A673 (cell line): ENCODE results near the gene PRSS21. TPM values are rescaled to one million over a fixed set of nuclear protein-coding genes. Genes with fewer than 3 reads are reported as not detected.

Experiments used
- BruUV-seq: library from RNA; stranded (reverse); fragments of 400-500 nt; replicated peaks from 2 replicates; lab custom pipeline; 2021; lab: Mats Ljungman, UMichigan
- CTCF ChIA-PET: fragments of 300-600 bp; sonication (Branson Sonifier 250); formaldehyde crosslinking; loops from one replicate; lab custom pipeline; 2022; ENCODE audit warnings: antibody characterized with exemption; lab: Charles Lee
- POLR2A ChIA-PET: fragments of 300-600 bp; sonication (Branson Sonifier 250); formaldehyde crosslinking; loops from one replicate; lab custom pipeline; 2022; ENCODE audit warnings: antibody characterized with exemption; ENCODE audit not compliant: low non-redundant PET; lab: Charles Lee
- DNase-seq: peaks from one replicate; pipeline ENCODE4 v3.0.0-alpha.2; 2015; ENCODE audit warnings: low spot score
- H3K27ac ChIP-seq: fragments of 200-600 bp; sonication (generic); 2 replicates; pipeline ENCODE4 v1.5.1; 2016; ENCODE audit warnings: mixed run types, low read depth, mild to moderate bottlenecking, mixed read lengths, antibody characterized with exemption, low read length; ENCODE audit not compliant: poor library complexity, severe bottlenecking
- H3K27me3 ChIP-seq: fragments of 200-600 bp; sonication (generic); replicated peaks from 2 replicates; pipeline ENCODE4 v1.6.1; 2017; ENCODE audit warnings: mixed run types, low read depth, mild to moderate bottlenecking, mixed read lengths, antibody characterized with exemption, low read length; ENCODE audit not compliant: insufficient read depth, poor library complexity
- H3K36me3 ChIP-seq: fragments of 200-600 bp; sonication (generic); 2 replicates; pipeline ENCODE4 v1.6.1; 2016; ENCODE audit warnings: mixed run types, mild to moderate bottlenecking, mixed read lengths, antibody characterized with exemption, low read length; ENCODE audit not compliant: insufficient read depth, poor library complexity, severe bottlenecking
- H3K4me1 ChIP-seq: fragments of 200-600 bp; sonication (generic); 2 replicates; pipeline ENCODE4 v1.6.1; 2017; ENCODE audit warnings: mixed run types, mild to moderate bottlenecking, mixed read lengths, antibody characterized with exemption, low read length; ENCODE audit not compliant: insufficient read depth, poor library complexity, severe bottlenecking
- H3K4me3 ChIP-seq: fragments of 200-600 bp; sonication (generic); 2 replicates; pipeline ENCODE4 v1.5.1; 2016; ENCODE audit warnings: low read depth, mixed run types, mild to moderate bottlenecking, mixed read lengths, low read length; ENCODE audit not compliant: poor library complexity, severe bottlenecking
- H3K9me3 ChIP-seq: fragments of 200-600 bp; sonication (generic); 2 replicates; pipeline ENCODE4 v1.6.1; 2016; ENCODE audit warnings: mixed run types, low read depth, mild to moderate bottlenecking, mixed read lengths, antibody characterized with exemption, low read length; ENCODE audit not compliant: poor library complexity, severe bottlenecking
- EZH2 ChIP-seq: fragments of 200-600 bp; sonication (generic); IDR thresholded peaks from 2 replicates; pipeline ENCODE4 v1.6.1; 2017; ENCODE audit warnings: borderline replicate concordance, low read depth, mild to moderate bottlenecking, mixed read lengths, antibody characterized with exemption, low read length; ENCODE audit not compliant: poor library complexity, severe bottlenecking
- intact Hi-C: fragments of 100-400 bp; cut with micrococcal nuclease; formaldehyde crosslinking; loops from one replicate; pipeline ENCODE4 v1.10.0; 2022; ENCODE audit not compliant: unreplicated experiment
- total RNA-seq: library from RNA; stranded (reverse); gene quantifications from 2 replicates; pipeline ENCODE4 v1.2.3, GENCODE V29; 2021
- TF ChIP-seq, protein P1 (sequence below): fragments of 300-800, 200-600 bp; sonication (generic); conservative IDR thresholded peaks from 2 replicates; pipeline ENCODE4 v1.5.1; 2017; ENCODE audit warnings: low read depth, mild to moderate bottlenecking, antibody characterized with exemption, low read length, moderate library complexity, mixed read lengths

PRSS21 gene
- total RNA-seq, 1 experiment from 2014 or later = not detected

DNA sequence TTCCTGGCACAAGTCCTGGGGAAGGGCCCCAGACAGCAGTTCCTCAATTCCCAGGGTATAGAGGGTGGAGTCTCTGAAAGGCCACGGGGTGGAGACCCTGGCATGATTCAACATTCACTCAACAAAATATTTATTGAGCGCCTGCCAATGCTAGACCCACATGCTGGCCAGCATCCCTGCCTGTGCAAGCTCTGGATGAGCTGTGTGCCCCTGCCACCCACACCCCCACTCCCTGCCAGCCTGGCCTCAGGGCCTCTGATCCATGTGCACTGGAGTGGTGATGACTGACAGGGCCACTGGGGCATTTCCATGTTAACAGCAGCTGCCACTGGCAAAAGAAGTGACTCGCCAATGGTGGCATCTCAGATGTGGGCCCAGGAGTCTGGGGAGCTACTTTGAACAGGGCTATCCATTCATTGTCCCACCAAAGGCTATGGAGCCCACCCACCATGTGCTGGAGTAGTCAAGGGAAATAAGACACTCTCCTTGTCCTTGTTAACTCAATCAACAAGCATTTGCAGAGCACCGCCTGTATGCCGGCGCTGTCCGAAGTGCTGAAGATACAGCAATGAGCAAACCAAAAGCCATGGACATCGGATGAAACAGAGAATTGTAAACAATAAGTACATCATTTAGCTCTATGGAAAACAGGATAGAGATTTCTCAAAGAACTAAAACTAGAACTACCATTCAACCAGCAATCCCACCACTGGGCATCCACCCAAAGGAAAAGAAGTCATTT lies 44.0 kb downstream of the PRSS21 start:
- Histone ChIP-seq H3K4me1 (no peaks in the 10 kb centered on the region), H3K27me3 (peaks cover 34% of the 10 kb centered on the region), H3K27ac (no peak overlapping the region), H3K36me3 (no peaks in the 10 kb centered on the region), H3K9me3 (no peaks in the 10 kb centered on the region), H3K4me3 (no peak overlapping the region)
- ChIA-PET POLR2A (interaction anchor here (0.5 kb wide), 1 partner anchor 185 kb away, joined by 5 read pairs; the partner anchor contains the start of gene MMP25), CTCF (no interaction called here)
- no peak for DNase-seq
- no TSS peak for BruUV-seq
- intact Hi-C loops = no loop called here
- TF ChIP-seq EZH2 = no peak

DNA sequence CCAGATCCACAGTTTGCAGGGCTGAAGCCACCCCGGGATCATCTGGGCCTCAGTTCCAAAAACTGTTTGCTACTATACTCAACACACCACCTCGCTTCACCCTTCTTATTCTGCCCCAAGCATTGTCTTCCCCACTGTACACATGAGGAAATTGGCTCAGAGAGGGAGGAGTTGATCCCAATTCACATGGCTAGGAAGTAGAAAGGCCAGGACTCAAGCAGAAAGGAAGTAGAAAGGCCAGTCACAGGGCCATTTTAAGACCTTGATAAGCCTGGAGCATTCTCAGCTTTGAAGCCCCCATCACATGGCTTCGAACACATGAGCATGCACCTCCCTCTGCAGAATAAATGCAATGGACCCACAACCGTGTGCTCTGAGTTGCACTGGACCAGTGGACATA lies 48.6 kb downstream of the PRSS21 start:
- no peaks in the 10 kb centered on the region for H3K9me3 ChIP-seq
- intact Hi-C loops = no loop called here
- H3K27me3 ChIP-seq = peaks cover 16% of the 10 kb centered on the region
- no TSS peak for BruUV-seq
- POLR2A ChIA-PET = no interaction called here
- no peaks in the 10 kb centered on the region for H3K4me1 ChIP-seq
- no peaks in the 10 kb centered on the region for H3K36me3 ChIP-seq
- CTCF ChIA-PET = no interaction called here
- H3K27ac ChIP-seq = no peak overlapping the region
- TF ChIP-seq EZH2 = no peak
- TF ChIP-seq, protein P1, sequence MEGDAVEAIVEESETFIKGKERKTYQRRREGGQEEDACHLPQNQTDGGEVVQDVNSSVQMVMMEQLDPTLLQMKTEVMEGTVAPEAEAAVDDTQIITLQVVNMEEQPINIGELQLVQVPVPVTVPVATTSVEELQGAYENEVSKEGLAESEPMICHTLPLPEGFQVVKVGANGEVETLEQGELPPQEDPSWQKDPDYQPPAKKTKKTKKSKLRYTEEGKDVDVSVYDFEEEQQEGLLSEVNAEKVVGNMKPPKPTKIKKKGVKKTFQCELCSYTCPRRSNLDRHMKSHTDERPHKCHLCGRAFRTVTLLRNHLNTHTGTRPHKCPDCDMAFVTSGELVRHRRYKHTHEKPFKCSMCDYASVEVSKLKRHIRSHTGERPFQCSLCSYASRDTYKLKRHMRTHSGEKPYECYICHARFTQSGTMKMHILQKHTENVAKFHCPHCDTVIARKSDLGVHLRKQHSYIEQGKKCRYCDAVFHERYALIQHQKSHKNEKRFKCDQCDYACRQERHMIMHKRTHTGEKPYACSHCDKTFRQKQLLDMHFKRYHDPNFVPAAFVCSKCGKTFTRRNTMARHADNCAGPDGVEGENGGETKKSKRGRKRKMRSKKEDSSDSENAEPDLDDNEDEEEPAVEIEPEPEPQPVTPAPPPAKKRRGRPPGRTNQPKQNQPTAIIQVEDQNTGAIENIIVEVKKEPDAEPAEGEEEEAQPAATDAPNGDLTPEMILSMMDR = no peak
- H3K4me3 ChIP-seq = no peak overlapping the region
- no peak for DNase-seq

DNA sequence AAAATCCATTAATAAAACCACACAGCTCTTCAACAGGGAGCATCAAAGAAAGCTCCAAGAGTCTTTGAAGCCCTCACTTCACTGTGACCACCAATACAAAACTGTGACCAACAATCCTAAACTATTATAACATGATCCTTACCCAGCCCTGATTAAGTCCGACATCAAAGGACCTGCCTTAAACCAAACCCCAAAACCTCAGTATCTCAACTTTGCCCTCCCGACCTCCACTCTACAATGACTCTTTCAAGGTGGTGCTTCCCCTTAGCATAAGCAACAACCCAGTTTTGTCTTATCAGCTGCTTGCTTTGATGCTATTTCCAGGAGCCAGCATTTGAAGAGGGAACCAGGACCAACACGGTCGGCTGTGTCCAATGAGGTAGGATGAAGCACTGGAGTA lies 49.4 kb downstream of the PRSS21 start:
- no peak for DNase-seq
- no TSS peak for BruUV-seq
- Histone ChIP-seq H3K27ac (no peak overlapping the region), H3K36me3 (no peaks in the 10 kb centered on the region), H3K27me3 (peaks cover 16% of the 10 kb centered on the region), H3K4me1 (no peaks in the 10 kb centered on the region), H3K9me3 (no peaks in the 10 kb centered on the region), H3K4me3 (no peak overlapping the region)
- TF ChIP-seq EZH2 = no peak
- TF ChIP-seq, protein P1 = no peak
- CTCF ChIA-PET = no interaction called here
- intact Hi-C loops = no loop called here
- POLR2A ChIA-PET = no interaction called here

DNA sequence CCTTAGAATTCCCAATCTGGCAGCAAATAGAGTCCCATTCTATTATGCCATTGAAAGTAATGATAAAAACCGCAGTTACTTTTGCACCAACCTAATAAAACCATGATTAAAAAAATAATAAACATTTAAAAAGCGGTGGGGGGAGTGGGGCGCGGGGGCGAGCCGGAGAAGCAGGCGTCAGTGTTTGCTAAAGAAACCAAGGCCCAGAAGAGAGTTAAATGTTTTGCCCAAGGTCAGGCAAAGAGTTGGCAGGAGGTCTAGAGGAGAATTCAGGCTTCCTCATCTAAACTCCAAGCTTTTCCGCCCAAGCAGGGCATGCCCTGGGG lies 50.6 kb downstream of the PRSS21 start:
- POLR2A ChIA-PET = no interaction called here
- TF ChIP-seq EZH2 = no peak
- TF ChIP-seq, protein P1 = no peak
- Histone ChIP-seq H3K4me1 (no peaks in the 10 kb centered on the region), H3K27me3 (peaks cover 16% of the 10 kb centered on the region), H3K27ac (peak overlapping the region; percentile 80), H3K4me3 (peak overlapping the region; percentile 59), H3K9me3 (no peaks in the 10 kb centered on the region), H3K36me3 (no peaks in the 10 kb centered on the region)
- intact Hi-C loops = no loop called here
- TSS peak; percentile 97 for BruUV-seq
- no peak for DNase-seq
- CTCF ChIA-PET = interaction anchor here (1.1 to 1.7 kb wide), 2 partner anchors 28 to 60 kb away, joined by 6 to 16 read pairs; no protein-coding TSS in a partner anchor
